NCI-H345 treated with DMSO at 0.1 percent for 48 hours (cell line): ENCODE data around the gene STAT5B.
"Not testable (repeated sequence)": the region's sequence is repeated elsewhere in the genome, so short reads cannot be mapped to it uniquely, and the experiment has no call there.

Source experiments
- DNase-seq: peaks from one replicate; lab custom pipeline; 2025; ENCODE audit not compliant: unreplicated experiment; lab: John Stamatoyannopoulos, UW

STAT5B gene

DNA sequence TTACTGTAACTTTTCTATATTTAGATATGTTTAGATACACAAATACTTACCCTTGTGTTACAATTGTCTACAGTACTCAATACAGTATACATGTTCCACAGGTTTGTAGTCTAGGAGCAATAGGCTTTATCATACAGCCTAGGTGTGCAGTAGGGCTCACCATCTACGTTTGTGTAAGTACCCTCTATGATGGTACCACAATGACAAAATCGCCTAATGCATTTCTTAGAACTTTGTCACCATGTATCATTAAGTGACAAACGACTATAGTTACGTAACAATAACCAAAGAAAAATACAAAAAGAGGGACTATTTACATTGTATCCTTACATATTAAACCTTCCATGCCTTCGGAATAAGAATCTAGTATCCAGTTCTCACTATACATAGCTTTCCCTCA, 8.0 kb downstream of the STAT5B start:
- no peak for DNase-seq

- DNase-seq: no peak
Measured at GRCh38 chr17:42266918-42267766, 9.0 kb downstream of the STAT5B start.

DNA sequence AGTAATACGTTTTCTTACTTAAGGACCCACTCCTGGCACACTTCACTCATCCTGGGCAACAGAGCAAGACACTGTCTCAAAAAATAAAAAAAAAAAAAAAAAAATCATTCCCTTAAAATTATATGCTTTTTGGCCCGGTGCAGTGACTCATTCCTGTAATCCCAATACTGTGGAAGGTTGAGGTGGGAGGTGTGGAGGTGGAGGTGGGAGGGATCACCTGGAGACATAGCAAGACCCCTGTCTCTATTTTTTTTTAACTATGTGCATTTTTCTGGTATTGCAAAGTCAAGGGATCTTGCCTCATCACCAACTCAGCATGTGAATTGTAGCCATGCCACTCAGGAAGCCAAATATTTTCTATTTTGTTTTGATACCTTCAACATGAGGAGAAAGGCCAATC, 9.7 kb downstream of the STAT5B start:
- no peak for DNase-seq

- DNase-seq: not testable (repeated sequence)
Measured at GRCh38 chr17:42264366-42264765, 11.8 kb downstream of the STAT5B start.

- DNase-seq: no peak
Measured at GRCh38 chr17:42260318-42260717, 15.9 kb downstream of the STAT5B start.

GRCh38 chr17:42255445-42255844, 20.7 kb downstream of the STAT5B start:
- DNase-seq: no peak

GRCh38 chr17:42253578-42253977, 22.6 kb downstream of the STAT5B start:
- DNase-seq: no peak

- DNase-seq: no peak
Measured at GRCh38 chr17:42252597-42253550, 23.3 kb downstream of the STAT5B start.

- DNase-seq: no peak
Measured at GRCh38 chr17:42251115-42251514, 25.1 kb downstream of the STAT5B start.

DNA sequence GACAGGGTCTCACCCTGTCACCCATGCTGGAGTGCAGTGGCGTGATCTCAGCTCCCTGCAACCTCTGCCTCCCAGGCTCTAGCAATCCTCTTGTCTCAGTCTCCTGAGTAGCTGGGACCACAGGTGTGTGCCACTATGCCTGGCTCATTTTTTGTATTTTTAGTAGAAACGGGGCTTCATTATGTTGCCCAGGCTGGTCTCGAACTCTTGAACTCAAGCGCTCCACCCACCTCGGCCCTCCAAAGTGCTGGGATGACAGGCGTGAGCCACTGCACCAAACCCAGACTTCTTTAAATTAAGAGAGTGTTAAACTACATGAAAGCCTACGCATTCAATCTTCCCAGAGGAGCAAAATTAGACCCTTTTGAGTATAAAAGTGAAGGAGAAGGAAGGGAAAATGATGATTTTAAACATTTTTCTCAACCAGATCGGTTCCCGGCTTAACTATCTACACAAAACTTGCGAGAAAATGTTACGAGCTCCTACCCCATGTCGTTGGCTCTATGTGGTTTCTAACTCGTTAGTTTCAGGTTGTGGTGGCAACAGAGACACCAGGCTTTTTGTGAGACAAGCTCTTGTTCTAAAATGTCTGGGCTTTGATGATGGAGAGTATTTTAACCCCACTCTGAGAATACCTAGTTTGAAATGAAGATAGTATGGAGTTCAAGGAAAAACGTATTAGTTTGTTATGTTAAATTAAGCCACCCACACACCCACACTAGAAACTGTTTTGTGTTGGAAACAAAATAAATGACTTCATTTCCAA, 26.3 kb downstream of the STAT5B start:
- no peak for DNase-seq

DNA sequence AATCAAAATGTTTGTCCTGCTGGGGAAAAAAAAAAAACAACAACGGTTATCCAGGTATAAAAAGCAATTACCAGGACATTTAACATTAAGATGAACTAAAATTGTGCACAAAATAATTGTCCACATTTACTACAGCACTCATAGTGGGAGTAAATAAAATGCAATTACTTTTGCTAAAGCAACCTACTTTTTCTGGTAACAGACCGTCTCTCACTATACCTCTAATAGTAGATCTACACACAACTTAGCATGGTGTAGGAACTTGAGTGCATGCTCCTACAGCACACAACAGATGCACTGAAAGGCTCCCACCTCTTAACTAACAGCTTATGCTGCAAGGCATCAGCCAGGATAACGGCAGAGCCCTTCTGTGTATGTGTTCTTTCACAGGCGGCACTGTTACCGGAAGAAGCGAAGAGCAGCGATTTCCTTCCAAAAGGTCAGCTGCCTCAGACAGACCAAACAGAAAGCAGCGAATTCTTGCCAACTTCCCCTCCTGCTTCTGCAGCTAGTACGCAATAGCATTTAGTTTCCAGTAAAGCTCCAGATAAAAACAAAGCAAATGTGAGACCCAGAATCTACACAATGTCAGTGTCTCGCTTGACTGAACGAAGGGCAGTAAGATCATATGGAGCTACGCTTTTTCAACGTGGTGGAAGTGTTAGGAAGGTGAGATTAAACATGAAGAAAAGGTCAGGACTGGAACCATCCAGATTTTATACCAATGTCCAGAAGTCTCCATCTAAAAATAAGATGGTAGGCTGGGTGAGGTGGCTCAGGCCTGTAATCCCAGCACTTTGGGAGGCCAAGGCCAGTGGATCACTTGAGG, 27.6 kb downstream of the STAT5B start:
- no peak for DNase-seq

- no peak for DNase-seq
Measured at GRCh38 chr17:42247734-42248133, 28.5 kb downstream of the STAT5B start.

DNA sequence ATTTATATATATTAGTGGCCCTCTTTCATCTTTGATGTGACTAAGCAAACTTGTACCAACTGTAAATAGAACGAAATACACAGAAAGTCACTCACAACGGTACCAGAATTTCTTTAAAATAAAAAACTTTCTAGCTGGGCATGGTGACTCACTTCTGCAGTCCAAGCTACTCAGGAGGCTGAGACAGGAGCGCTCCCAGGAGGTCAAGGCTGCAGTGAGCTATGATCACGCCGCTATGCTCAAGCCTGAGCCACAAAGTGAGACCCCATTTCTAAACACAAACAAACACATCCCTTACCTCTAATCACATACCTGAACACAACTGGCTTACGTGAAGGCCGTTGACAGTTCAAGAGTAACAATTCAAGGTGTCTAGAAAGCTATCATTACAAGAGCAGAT, 29.7 kb downstream of the STAT5B start:
- no peak for DNase-seq

- not testable (repeated sequence) for DNase-seq
Measured at GRCh38 chr17:42245183-42245582, 31.0 kb downstream of the STAT5B start.

DNA sequence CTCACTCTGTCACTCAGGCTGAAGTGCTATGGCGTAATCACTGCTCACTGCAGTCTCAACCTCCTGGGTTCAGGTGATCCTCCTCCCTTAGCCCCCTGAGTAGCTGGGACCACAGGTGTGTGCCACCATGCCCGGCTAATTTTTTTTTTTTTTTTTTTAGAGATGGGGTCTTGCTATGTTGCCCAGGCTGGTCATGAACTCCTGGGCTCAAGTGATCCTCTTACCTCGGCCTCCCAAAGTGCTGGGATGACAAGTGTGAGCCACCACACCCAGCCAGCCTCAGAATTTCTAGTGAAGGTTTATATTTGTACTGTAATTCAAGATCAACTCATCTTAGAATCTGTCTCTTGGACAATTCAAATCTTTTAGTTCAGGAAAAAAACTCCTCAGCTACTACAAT, 32.1 kb downstream of the STAT5B start:
- not testable (repeated sequence) for DNase-seq

DNA sequence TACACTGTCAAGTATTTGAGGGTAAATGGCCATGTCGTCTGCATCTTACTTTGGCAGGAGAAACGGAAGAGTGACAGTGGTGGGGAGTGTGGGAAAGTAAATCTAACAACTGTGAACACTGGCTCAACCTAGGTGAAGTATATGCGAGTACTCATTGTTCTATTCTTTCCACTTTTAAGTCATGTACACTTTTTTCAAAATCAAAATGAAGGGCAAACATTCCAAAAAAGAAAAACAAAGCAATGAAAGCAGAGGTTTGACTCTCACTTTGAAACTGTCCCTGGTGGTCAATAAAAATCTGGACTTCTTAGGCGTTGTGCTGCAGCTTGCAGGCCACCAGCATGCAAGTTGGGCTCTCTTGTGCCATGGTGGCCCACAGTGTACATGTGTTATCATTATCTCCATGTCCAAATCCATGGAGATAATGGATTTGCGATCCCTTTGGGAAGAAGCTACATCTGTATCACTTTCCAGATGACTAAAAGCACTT, 32.7 kb downstream of the STAT5B start:
- DNase-seq: no peak

GRCh38 chr17:42241871-42242270, 34.3 kb downstream of the STAT5B start:
- no peak for DNase-seq

DNA sequence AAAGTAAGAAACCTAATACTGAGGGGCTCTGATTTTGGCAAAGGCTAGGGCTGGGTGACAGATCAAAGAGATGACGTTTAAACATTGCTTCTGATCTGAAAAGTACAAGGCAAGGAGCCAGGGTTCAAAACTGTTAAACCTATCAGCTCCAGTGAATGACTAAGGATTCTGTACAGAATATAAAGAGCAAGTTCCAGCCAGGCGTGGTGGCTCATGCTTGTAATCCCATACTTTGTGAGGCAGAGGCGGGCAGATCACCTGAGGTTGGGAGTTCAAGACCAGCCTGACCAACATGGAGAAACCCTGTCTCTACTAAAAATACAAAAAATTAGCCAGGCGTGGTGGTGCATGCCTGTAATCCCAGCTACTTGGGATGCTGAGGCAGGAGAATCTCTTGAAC, 35.3 kb downstream of the STAT5B start:
- not testable (repeated sequence) for DNase-seq

DNA sequence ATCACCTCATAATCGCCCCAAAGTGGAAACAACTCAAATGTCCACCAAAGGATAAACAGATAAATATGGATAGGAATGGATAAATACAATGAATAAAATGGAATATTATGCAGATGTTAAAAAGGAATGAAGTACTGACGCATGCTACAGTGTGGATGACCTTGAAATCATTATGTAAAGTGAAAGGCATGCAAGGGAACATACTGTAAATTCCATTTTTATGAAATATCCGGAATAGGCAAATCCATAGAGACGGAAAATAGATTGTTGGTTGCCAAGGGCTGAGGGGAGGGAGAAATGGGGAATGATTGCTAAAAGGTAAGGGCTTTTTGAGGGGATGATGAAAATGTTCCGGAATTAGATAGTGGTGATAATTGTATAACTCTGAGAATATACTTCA, 36.0 kb downstream of the STAT5B start:
- no peak for DNase-seq

- DNase-seq: not testable (repeated sequence)
Measured at GRCh38 chr17:42239576-42239975, 36.6 kb downstream of the STAT5B start.
